ENCODE results near the gene RAB3D. TPM values are rescaled to one million over a fixed set of nuclear protein-coding genes. Genes with fewer than 3 reads are reported as not detected.

RAB3D gene
- total RNA-seq, 3 donors from 2014 or later = 17.9 to 23.7 (median 22.6) TPM

DNA sequence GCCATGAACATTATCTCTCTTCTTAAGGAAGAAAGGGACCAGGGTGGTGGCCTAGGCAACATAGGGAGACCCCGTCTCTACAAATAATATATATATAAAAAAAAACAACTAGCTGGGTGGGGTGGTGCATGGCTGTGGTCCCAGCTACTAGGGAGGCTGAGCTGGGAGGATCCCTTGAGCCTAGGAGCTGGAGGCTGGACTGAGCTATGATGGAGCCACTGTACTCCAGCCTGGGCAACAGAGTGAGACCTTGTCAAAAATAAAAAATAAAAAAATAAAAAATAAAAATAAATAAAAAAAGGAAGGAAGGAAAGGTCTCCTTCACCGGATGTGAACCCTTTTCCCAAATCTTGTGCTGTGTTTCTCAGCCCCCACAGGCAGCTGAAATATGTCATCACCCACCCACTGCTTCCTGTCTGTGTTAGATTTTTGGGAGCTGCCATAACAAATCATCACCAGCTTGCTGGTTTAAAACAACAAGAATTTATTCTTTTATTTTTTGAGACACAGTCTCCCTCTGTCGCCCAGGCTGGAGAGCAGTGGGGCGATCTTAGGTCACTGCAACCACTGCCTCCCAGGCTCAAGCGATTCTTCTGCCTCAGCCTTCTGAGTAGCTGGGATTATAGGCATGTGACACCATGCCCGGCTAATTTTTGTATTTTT lies 53.0 kb downstream of the RAB3D start:
- no peaks in the 10 kb centered on the region for H3K36me3 ChIP-seq
- DNase-seq (ENCODE audit: low spot score in 2 of 2) = no peak
- TF ChIP-seq, protein P1, sequence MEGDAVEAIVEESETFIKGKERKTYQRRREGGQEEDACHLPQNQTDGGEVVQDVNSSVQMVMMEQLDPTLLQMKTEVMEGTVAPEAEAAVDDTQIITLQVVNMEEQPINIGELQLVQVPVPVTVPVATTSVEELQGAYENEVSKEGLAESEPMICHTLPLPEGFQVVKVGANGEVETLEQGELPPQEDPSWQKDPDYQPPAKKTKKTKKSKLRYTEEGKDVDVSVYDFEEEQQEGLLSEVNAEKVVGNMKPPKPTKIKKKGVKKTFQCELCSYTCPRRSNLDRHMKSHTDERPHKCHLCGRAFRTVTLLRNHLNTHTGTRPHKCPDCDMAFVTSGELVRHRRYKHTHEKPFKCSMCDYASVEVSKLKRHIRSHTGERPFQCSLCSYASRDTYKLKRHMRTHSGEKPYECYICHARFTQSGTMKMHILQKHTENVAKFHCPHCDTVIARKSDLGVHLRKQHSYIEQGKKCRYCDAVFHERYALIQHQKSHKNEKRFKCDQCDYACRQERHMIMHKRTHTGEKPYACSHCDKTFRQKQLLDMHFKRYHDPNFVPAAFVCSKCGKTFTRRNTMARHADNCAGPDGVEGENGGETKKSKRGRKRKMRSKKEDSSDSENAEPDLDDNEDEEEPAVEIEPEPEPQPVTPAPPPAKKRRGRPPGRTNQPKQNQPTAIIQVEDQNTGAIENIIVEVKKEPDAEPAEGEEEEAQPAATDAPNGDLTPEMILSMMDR (IDR thresholded peaks at IDR 0.05) = peak in 1 of 3 donors; percentile 11
- TF ChIP-seq POLR2AphosphoS5 (IDR thresholded peaks at IDR 0.05) = no peak
- TF ChIP-seq POLR2A (IDR thresholded peaks at IDR 0.05) = no peak
- H3K27me3 ChIP-seq = no peaks in the 10 kb centered on the region
- H3K4me1 ChIP-seq = no peaks in the 10 kb centered on the region
- H3K27ac ChIP-seq = peak overlapping the region; percentile 6 to 38
- H3K4me3 ChIP-seq = no peak overlapping the region
- intact Hi-C loops (cut with DNase I; ENCODE audit: low total_unique reads) = no loop called here
- no peaks in the 10 kb centered on the region for H3K9me3 ChIP-seq

DNA sequence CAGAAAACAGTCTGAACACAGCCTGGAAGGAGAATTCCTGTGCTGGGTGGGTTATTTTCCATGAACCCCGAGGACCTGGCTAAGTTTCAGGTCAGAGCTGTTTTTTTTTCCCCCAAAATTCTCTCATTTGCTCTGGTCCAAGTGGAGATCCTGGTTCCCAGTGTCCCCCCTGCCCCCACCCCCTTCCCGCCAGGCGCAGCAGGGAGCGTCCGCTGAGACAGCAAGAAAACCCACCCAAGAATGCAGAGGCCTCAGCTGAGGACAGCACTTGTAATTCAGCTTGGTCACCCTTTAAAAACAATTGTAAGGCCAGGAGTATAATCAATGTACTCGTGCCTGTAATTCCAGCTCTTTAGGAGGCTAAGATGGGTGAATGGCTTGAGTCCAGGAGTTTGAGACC lies 54.9 kb downstream of the RAB3D start:
- Histone ChIP-seq H3K36me3 (no peaks in the 10 kb centered on the region), H3K27ac (peak overlapping the region; percentile 38 to 48), H3K4me1 (no peaks in the 10 kb centered on the region), H3K4me3 (no peak overlapping the region), H3K9me3 (no peaks in the 10 kb centered on the region), H3K27me3 (no peaks in the 10 kb centered on the region)
- TF ChIP-seq POLR2AphosphoS5 (IDR thresholded peaks at IDR 0.05) (no peak), POLR2A (IDR thresholded peaks at IDR 0.05) (no peak)
- TF ChIP-seq, protein P1 (IDR thresholded peaks at IDR 0.05) = no peak
- intact Hi-C loops (cut with DNase I; ENCODE audit: low total_unique reads) = no loop called here
- no peak for DNase-seq (ENCODE audit: low spot score in 2 of 2)

- no peak for DNase-seq (ENCODE audit: low spot score in 2 of 2)
- no peaks in the 10 kb centered on the region for H3K4me1 ChIP-seq
- no peaks in the 10 kb centered on the region for H3K36me3 ChIP-seq
- no peaks in the 10 kb centered on the region for H3K27me3 ChIP-seq
- no peak for TF ChIP-seq POLR2AphosphoS5 (IDR thresholded peaks at IDR 0.05)
- TF ChIP-seq, protein P1 (IDR thresholded peaks at IDR 0.05) = no peak
- TF ChIP-seq POLR2A (IDR thresholded peaks at IDR 0.05) = no peak
- no peak overlapping the region for H3K4me3 ChIP-seq
- no peak overlapping the region for H3K27ac ChIP-seq
- H3K9me3 ChIP-seq = no peaks in the 10 kb centered on the region
- intact Hi-C loops (cut with DNase I; ENCODE audit: low total_unique reads) = no loop called here
These were observed 58.0 kb downstream of the RAB3D start for GRCh38 chr19:11281356-11282049.

DNA sequence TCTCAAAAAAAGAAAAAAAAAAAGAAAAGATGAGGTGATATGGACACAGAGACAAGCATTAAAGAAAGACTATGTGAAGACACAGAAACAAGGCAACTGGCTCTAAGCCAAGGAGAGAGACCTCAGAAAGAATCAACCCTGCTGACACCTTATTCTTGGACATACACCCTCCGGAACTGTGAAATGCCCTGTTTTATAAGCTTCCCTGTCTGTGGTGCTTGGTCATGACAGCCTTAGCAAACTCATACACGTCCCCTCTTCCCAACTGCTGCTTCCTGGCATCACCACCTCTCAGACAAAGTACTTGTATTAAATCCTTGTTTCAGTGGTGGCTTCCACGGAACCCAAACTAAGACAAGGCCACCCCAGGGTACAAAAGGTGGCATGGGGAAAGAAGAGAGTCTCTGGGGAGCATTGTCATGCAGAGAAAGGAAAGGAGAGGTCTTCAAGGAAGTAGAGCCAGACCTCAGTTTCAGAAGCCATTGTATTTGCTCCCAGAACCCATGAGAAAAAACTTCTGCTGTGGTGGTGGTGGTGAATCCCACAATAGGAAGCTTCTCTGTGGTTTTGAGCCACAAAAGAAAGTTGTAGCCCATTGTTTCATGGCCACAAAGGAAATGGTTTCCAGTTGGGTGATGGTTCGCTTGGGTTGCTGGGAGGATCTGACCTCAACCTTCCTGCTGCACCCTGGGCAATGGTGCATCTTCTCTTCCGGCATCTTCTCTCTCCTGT lies 59.8 kb downstream of the RAB3D start:
- Histone ChIP-seq H3K27ac (no peak overlapping the region), H3K9me3 (no peaks in the 10 kb centered on the region), H3K4me1 (no peaks in the 10 kb centered on the region), H3K27me3 (no peaks in the 10 kb centered on the region), H3K4me3 (no peak overlapping the region), H3K36me3 (no peaks in the 10 kb centered on the region)
- intact Hi-C loops (cut with DNase I; ENCODE audit: low total_unique reads) = no loop called here
- TF ChIP-seq POLR2AphosphoS5 (IDR thresholded peaks at IDR 0.05) = no peak
- TF ChIP-seq, protein P1 (IDR thresholded peaks at IDR 0.05) = no peak
- no peak for TF ChIP-seq POLR2A (IDR thresholded peaks at IDR 0.05)
- DNase-seq (ENCODE audit: low spot score in 2 of 2) = no peak

DNA sequence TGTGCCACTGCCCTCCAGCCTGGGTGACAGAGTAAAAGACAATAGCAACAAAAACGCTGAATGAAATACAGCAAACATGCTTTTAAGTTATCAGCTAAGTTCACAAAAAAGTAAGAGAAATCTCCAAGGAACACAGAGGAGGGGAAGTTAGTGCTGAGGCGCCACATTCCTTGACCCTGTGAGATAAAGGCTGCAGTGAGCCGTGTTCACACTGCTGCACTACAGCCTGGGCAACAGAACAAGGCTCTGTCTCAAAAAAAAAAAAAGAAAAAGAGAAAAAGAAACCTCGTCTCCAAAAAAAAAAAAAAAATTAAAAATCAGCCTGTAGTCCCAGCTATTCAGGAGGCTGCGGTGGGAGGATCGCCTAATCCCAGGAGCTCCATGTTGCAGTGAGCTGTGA lies 60.8 kb downstream of the RAB3D start:
- H3K27ac ChIP-seq = no peak overlapping the region
- no peak for DNase-seq (ENCODE audit: low spot score in 2 of 2)
- no peak overlapping the region for H3K4me3 ChIP-seq
- no peaks in the 10 kb centered on the region for H3K36me3 ChIP-seq
- intact Hi-C loops (cut with DNase I; ENCODE audit: low total_unique reads) = no loop called here
- no peaks in the 10 kb centered on the region for H3K4me1 ChIP-seq
- H3K9me3 ChIP-seq = no peaks in the 10 kb centered on the region
- H3K27me3 ChIP-seq = no peaks in the 10 kb centered on the region
- TF ChIP-seq POLR2AphosphoS5 (IDR thresholded peaks at IDR 0.05) (no peak), POLR2A (IDR thresholded peaks at IDR 0.05) (no peak)
- TF ChIP-seq, protein P1 (IDR thresholded peaks at IDR 0.05) = no peak
